OCI-LY3 (cell line): ENCODE measurements around the gene SSU72.

Experiments used
- CTCF ChIP-seq: fragments of 200-600, 300-600 bp; sonication (generic); IDR thresholded peaks from 2 replicates; pipeline ENCODE4 v1.5.1; 2014; ENCODE audit warnings: antibody characterized with exemption, low read length, low read depth
- EZH2phosphoT487 ChIP-seq: fragments of 200-600 bp; shearing (Covaris generic); IDR thresholded peaks from 2 replicates; pipeline ENCODE4 v1.6.1; 2018; ENCODE audit warnings: antibody characterized with exemption, mixed run types, low read depth

DNA sequence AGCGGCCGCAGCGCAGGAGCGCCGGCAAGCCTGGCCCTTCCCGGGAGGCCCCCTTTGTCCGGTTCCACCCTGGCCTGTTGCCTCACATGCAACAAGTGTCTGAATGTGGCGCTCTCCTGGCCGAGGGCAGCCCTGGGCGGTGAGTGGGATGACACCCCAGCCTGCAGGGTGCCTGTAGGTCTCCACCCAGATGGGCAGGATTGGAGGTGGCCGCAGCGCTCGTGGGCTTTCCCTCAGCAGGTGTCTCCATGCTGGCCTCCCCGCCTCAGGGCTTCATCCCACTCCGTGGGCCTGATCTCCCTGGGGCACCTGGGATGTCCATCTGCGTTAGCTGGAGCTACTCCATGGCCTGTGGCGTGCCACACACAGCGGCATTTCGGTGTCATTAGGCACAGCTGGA is 42.2 kb upstream of the SSU72 start:
- TF ChIP-seq CTCF (no peak), EZH2phosphoT487 (no peak)
